HCT116 (cell line): ENCODE data around the gene GJB5. TPM values are rescaled to one million over a fixed set of nuclear protein-coding genes. Genes with fewer than 3 reads are reported as not detected.

Experiments
- ATAC-seq: fragments of 200-7000 bp; cut with Tn5 transposase; 2 replicates; pipeline ENCODE4 v1.9.1; 2020; ENCODE audit warnings: mild to moderate bottlenecking, moderate library complexity
- BruUV-seq: library from RNA; stranded (reverse); fragments of 400-500 nt; replicated peaks from 2 replicates; lab custom pipeline; 2021; lab: Mats Ljungman, UMichigan
- CTCF ChIA-PET: fragments of 300-600 bp; sonication (Branson Sonifier 250); formaldehyde crosslinking; loops from one replicate; lab custom pipeline; 2021; ENCODE audit warnings: antibody characterized with exemption; lab: Charles Lee
- POLR2A ChIA-PET: fragments of 300-600, 350-600 bp; sonication (Branson Sonifier 250); formaldehyde crosslinking; loops from one replicate; lab custom pipeline; 2021; ENCODE audit warnings: antibody characterized with exemption; lab: Charles Lee
- RAD21 ChIA-PET, 2 experiments: fragments of 300-600 bp; sonication (Branson Sonifier 250); formaldehyde crosslinking; loops; one replicate each; lab custom pipeline; 2023; ENCODE audit warnings: low total read pairs in 2 of 2; ENCODE audit not compliant: uncharacterized antibody in 2 of 2, unreplicated experiment in 2 of 2, low non-redundant PET in 1 of 2; lab: Charles Lee
- DNase-seq: peaks from one replicate; pipeline ENCODE4 v3.0.0-alpha.2; 2010; ENCODE audit warnings: low read depth, low spot score
- H2AFZ ChIP-seq: fragments of 200-600 bp; shearing (Covaris generic), sonication (generic); 2 replicates; pipeline ENCODE4 v1.6.1; 2017; ENCODE audit warnings: low read depth, mixed run types, mixed read lengths, antibody characterized with exemption, low read length; ENCODE audit not compliant: poor library complexity, severe bottlenecking
- H3K27ac ChIP-seq: 2 replicates; pipeline ENCODE4 v1.5.1; 2012; ENCODE audit warnings: low read depth, low read length
- H3K27me3 ChIP-seq: fragments of 200-600 bp; sonication (generic); 2 replicates; pipeline ENCODE4 v1.6.1; 2016; ENCODE audit warnings: mixed run types, low read length, mixed read lengths; ENCODE audit not compliant: insufficient read depth
- H3K36me3 ChIP-seq, 2 experiments: fragments of 200-500 bp in 1 of 2; fragments of 200-600 bp in 1 of 2; sonication (Bioruptor generic) in 1 of 2; sonication (generic) in 1 of 2; 2 replicates each; pipeline versions ENCODE4 v1.5.1 to v1.6.1; 2014 to 2016; ENCODE audit warnings: low read length in 2 of 2, inconsistent platforms in 1 of 2, mixed read lengths in 1 of 2, mixed run types in 1 of 2; ENCODE audit not compliant: insufficient read depth in 2 of 2, control insufficient read depth in 1 of 2
- H3K4me1 ChIP-seq, 2 experiments: fragments of 200-600 bp in 1 of 2; sonication (generic) in 1 of 2; 2 replicates each; pipeline versions ENCODE4 v1.5.1 to v1.6.1; 2012 to 2017; ENCODE audit warnings: low read length in 2 of 2, inconsistent platforms in 1 of 2, mild to moderate bottlenecking in 1 of 2, mixed read lengths in 1 of 2, mixed run types in 1 of 2, moderate library complexity in 1 of 2; ENCODE audit not compliant: insufficient read depth in 2 of 2, control insufficient read depth in 1 of 2
- H3K4me2 ChIP-seq: fragments of 200-600 bp; sonication (generic); 2 replicates; pipeline ENCODE4 v1.6.1; 2017; ENCODE audit warnings: mixed run types, low read length, mixed read lengths
- H3K4me3 ChIP-seq, 2 experiments: fragments of 200-600 bp in 1 of 2; sonication (generic) in 1 of 2; replicated peaks in 1 of 2; 2 replicates each; pipeline ENCODE4 v1.5.1; 2011 to 2016; ENCODE audit warnings: low read length in 2 of 2, control low read depth in 1 of 2, low read depth in 1 of 2, mild to moderate bottlenecking in 1 of 2, mixed read lengths in 1 of 2, mixed run types in 1 of 2
- H3K79me2 ChIP-seq: fragments of 200-600 bp; sonication (generic); 2 replicates; pipeline ENCODE4 v1.6.1; 2017; ENCODE audit warnings: mild to moderate bottlenecking, mixed run types, low read length, moderate library complexity, mixed read lengths; ENCODE audit not compliant: insufficient read depth
- H3K9ac ChIP-seq: fragments of 200-600 bp; sonication (generic); 2 replicates; pipeline ENCODE4 v1.6.1; 2016; ENCODE audit warnings: low read length, mixed read lengths
- H3K9me2 ChIP-seq: fragments of 200-600 bp; sonication (generic), shearing (Covaris generic); 2 replicates; pipeline ENCODE4 v1.6.1; 2017; ENCODE audit warnings: mixed run types, mild to moderate bottlenecking, moderate library complexity; ENCODE audit not compliant: insufficient read depth
- H3K9me3 ChIP-seq, 2 experiments: fragments of 200-500 bp in 1 of 2; fragments of 200-600 bp in 1 of 2; sonication (Bioruptor generic) in 1 of 2; sonication (generic) in 1 of 2; 2 replicates each; pipeline ENCODE4 v1.6.1; 2014 to 2017; ENCODE audit warnings: low read length in 2 of 2, mixed read lengths in 2 of 2, inconsistent platforms in 1 of 2, low read depth in 1 of 2, mild to moderate bottlenecking in 1 of 2, mixed run types in 1 of 2, moderate library complexity in 1 of 2; ENCODE audit not compliant: control insufficient read depth in 1 of 2, insufficient read depth in 1 of 2
- H4K20me1 ChIP-seq: fragments of 200-600 bp; sonication (generic), shearing (Covaris generic); 2 replicates; pipeline ENCODE4 v1.6.1; 2017; ENCODE audit warnings: mixed run types, mild to moderate bottlenecking, moderate library complexity; ENCODE audit not compliant: insufficient read depth
- ATF3 ChIP-seq: IDR thresholded peaks from 2 replicates; pipeline ENCODE4 v1.6.1; 2012
- CBX3 ChIP-seq: IDR thresholded peaks from 2 replicates; pipeline ENCODE4 v1.6.1; 2012; ENCODE audit warnings: low read depth
- CEBPB ChIP-seq: IDR thresholded peaks from 2 replicates; pipeline ENCODE4 v1.6.1; 2012; ENCODE audit warnings: low read depth
- EGR1 ChIP-seq: IDR thresholded peaks from 2 replicates; pipeline ENCODE4 v1.6.1; 2012; ENCODE audit warnings: low read depth
- ELF1 ChIP-seq: IDR thresholded peaks from 2 replicates; pipeline ENCODE4 v1.6.1; 2012; ENCODE audit warnings: low read depth, borderline replicate concordance
- EZH2 ChIP-seq: fragments of 200-600 bp; sonication (generic); IDR thresholded peaks from 2 replicates; pipeline ENCODE4 v1.6.1; 2017; ENCODE audit warnings: antibody characterized with exemption, mixed run types
- EZH2phosphoT487 ChIP-seq: fragments of 200-600 bp; IDR thresholded peaks from 2 replicates; pipeline ENCODE4 v1.6.1; 2018; ENCODE audit warnings: antibody characterized with exemption, borderline replicate concordance
- FOSL1 ChIP-seq: IDR thresholded peaks from 2 replicates; pipeline ENCODE4 v1.6.1; 2012; ENCODE audit warnings: low read depth
- JUND ChIP-seq: IDR thresholded peaks from 2 replicates; pipeline ENCODE4 v1.6.1; 2012
- POLR2A ChIP-seq: IDR thresholded peaks from 2 replicates; pipeline ENCODE4 v1.7.0; 2011; ENCODE audit warnings: borderline replicate concordance; ENCODE audit not compliant: insufficient read depth, insufficient read length; ENCODE audit errors: extremely low read depth
- POLR2AphosphoS5 ChIP-seq: IDR thresholded peaks from 2 replicates; pipeline ENCODE4 v1.6.1; 2011; ENCODE audit warnings: mild to moderate bottlenecking, low read depth, low read length, moderate library complexity
- SIN3A ChIP-seq: IDR thresholded peaks from 2 replicates; pipeline ENCODE4 v1.6.1; 2012; ENCODE audit warnings: low read depth
- SP1 ChIP-seq: IDR thresholded peaks from 2 replicates; pipeline ENCODE4 v1.6.1; 2012; ENCODE audit warnings: low read depth
- TCF7L2 ChIP-seq: IDR thresholded peaks from 2 replicates; pipeline ENCODE4 v1.7.0; 2011; ENCODE audit warnings: borderline replicate concordance, inconsistent platforms; ENCODE audit not compliant: insufficient read depth, insufficient read length; ENCODE audit errors: extremely low read depth
- intact Hi-C: fragments of 100-400 bp; cut with micrococcal nuclease; formaldehyde crosslinking; loops from 2 replicates; pipeline ENCODE4 v1.10.0; 2022
- total RNA-seq: library from RNA; stranded (reverse); gene quantifications from one replicate; pipeline ENCODE4 v1.2.1, GENCODE V29; 2021; ENCODE audit not compliant: unreplicated experiment
- TF ChIP-seq, protein P1 (sequence below): IDR thresholded peaks from 2 replicates; pipeline ENCODE4 v1.6.1; 2012; ENCODE audit warnings: low read depth
- TF ChIP-seq, protein P2 (sequence below): IDR thresholded peaks from 2 replicates; pipeline ENCODE4 v1.6.1; 2012
- TF ChIP-seq, protein P3 (sequence below): IDR thresholded peaks from 2 replicates; pipeline ENCODE4 v1.6.1; 2011; ENCODE audit warnings: mild to moderate bottlenecking, low read length, moderate library complexity; ENCODE audit not compliant: insufficient replicate concordance; ENCODE audit errors: extremely low read depth

Gene GJB5
- total RNA-seq, 1 experiment from 2014 or later: 4.6 TPM

GRCh38 chr1:34803770-34804169, 48.9 kb downstream of the GJB5 start:
- POLR2A ChIA-PET: no interaction called here
- Histone ChIP-seq H3K4me2 (no peak overlapping the region), H3K9me3 (no peaks in the 10 kb centered on the region), H3K9me2 (no peaks in the 10 kb centered on the region), H3K27me3 (no peaks in the 10 kb centered on the region), H3K36me3 (no peaks in the 10 kb centered on the region), H3K4me3 (no peak overlapping the region), H3K4me1 (peaks cover 0 to 3% of the 10 kb centered on the region in 2 experiments; a peak in 1 of 4 replicates), H2AFZ (no peak overlapping the region), H4K20me1 (no peaks in the 10 kb centered on the region), H3K79me2 (no peaks in the 10 kb centered on the region), H3K27ac (no peak overlapping the region), H3K9ac (no peak overlapping the region)
- TF ChIP-seq, protein P1, sequence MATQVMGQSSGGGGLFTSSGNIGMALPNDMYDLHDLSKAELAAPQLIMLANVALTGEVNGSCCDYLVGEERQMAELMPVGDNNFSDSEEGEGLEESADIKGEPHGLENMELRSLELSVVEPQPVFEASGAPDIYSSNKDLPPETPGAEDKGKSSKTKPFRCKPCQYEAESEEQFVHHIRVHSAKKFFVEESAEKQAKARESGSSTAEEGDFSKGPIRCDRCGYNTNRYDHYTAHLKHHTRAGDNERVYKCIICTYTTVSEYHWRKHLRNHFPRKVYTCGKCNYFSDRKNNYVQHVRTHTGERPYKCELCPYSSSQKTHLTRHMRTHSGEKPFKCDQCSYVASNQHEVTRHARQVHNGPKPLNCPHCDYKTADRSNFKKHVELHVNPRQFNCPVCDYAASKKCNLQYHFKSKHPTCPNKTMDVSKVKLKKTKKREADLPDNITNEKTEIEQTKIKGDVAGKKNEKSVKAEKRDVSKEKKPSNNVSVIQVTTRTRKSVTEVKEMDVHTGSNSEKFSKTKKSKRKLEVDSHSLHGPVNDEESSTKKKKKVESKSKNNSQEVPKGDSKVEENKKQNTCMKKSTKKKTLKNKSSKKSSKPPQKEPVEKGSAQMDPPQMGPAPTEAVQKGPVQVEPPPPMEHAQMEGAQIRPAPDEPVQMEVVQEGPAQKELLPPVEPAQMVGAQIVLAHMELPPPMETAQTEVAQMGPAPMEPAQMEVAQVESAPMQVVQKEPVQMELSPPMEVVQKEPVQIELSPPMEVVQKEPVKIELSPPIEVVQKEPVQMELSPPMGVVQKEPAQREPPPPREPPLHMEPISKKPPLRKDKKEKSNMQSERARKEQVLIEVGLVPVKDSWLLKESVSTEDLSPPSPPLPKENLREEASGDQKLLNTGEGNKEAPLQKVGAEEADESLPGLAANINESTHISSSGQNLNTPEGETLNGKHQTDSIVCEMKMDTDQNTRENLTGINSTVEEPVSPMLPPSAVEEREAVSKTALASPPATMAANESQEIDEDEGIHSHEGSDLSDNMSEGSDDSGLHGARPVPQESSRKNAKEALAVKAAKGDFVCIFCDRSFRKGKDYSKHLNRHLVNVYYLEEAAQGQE: no peak
- no peak for TF ChIP-seq JUND
- TF ChIP-seq CBX3: no peak
- TF ChIP-seq, protein P2, sequence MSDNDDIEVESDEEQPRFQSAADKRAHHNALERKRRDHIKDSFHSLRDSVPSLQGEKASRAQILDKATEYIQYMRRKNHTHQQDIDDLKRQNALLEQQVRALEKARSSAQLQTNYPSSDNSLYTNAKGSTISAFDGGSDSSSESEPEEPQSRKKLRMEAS: no peak
- TF ChIP-seq EZH2phosphoT487: no peak
- TF ChIP-seq, protein P3, sequence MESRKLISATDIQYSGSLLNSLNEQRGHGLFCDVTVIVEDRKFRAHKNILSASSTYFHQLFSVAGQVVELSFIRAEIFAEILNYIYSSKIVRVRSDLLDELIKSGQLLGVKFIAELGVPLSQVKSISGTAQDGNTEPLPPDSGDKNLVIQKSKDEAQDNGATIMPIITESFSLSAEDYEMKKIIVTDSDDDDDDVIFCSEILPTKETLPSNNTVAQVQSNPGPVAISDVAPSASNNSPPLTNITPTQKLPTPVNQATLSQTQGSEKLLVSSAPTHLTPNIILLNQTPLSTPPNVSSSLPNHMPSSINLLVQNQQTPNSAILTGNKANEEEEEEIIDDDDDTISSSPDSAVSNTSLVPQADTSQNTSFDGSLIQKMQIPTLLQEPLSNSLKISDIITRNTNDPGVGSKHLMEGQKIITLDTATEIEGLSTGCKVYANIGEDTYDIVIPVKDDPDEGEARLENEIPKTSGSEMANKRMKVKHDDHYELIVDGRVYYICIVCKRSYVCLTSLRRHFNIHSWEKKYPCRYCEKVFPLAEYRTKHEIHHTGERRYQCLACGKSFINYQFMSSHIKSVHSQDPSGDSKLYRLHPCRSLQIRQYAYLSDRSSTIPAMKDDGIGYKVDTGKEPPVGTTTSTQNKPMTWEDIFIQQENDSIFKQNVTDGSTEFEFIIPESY: no peak
- no peak for TF ChIP-seq FOSL1
- no peak for TF ChIP-seq ATF3
- no peak for TF ChIP-seq CEBPB
- TF ChIP-seq SP1: no peak
- no peak for TF ChIP-seq POLR2AphosphoS5
- TF ChIP-seq SIN3A: no peak
- no peak for TF ChIP-seq ELF1
- TF ChIP-seq EGR1: no peak
- no peak for TF ChIP-seq TCF7L2
- no peak for TF ChIP-seq POLR2A
- TF ChIP-seq EZH2: no peak
- CTCF ChIA-PET: interaction anchor here (1.5 kb wide), 1 partner anchor 17 kb away, joined by 3 read pairs; no protein-coding TSS in a partner anchor
- no TSS peak for BruUV-seq
- no peak for DNase-seq
- no peak for ATAC-seq
- intact Hi-C loops: no loop called here
- RAD21 ChIA-PET: no interaction called here
